ENCODE data around the gene CRLF1.
"Not testable (repeated sequence)": the region's sequence is repeated elsewhere in the genome, so short reads cannot be mapped to it uniquely, and the experiment has no call there.

- TF ChIP-seq FOSL1 (IDR thresholded peaks at IDR 0.05; ENCODE audit: insufficient read depth, low read depth, low read length); CTCF (IDR thresholded peaks at IDR 0.05; ENCODE audit: control extremely low read depth in 1 of 3, insufficient read depth in 1 of 3, low read depth in 1 of 3, low read length in 3 of 3); SP1 (IDR thresholded peaks at IDR 0.05; ENCODE audit: low read depth, low read length); EZH2 (IDR thresholded peaks at IDR 0.05; ENCODE audit: low read depth, low read length, severe bottlenecking); POLR2A (IDR thresholded peaks at IDR 0.05; ENCODE audit: control extremely low read depth in 1 of 2, low read depth in 2 of 2, low read length in 2 of 2); CBX5 (IDR thresholded peaks at IDR 0.05; ENCODE audit: low read depth, low read length); HDAC2 (IDR thresholded peaks at IDR 0.05; ENCODE audit: borderline replicate concordance in 1 of 2, low read depth in 2 of 2, low read length in 2 of 2); KDM5A (IDR thresholded peaks at IDR 0.05; ENCODE audit: low read length); TAF1 (IDR thresholded peaks at IDR 0.05; ENCODE audit: low read depth, low read length); POLR2AphosphoS5 (IDR thresholded peaks at IDR 0.05; ENCODE audit: low read depth, low read length); JUN (IDR thresholded peaks at IDR 0.05; ENCODE audit: low read depth, low read length); CHD2 (IDR thresholded peaks at IDR 0.05; ENCODE audit: low read length): not testable (repeated sequence)
Observed at GRCh38 chr19:18592732-18593131, 13.9 kb downstream of the CRLF1 start.

Measured in H1 (cell line).